Measurements from ENCODE around the gene OMD. TPM values are rescaled to one million over a fixed set of nuclear protein-coding genes. Genes with fewer than 3 reads are reported as not detected.

OMD gene
- total and polyA plus RNA-seq, 9 of the 15 experiments (the other 6 are each of a cell fraction or from before 2014, with no cell fraction given), result 0.21 TPM; not detected in 8

DNA sequence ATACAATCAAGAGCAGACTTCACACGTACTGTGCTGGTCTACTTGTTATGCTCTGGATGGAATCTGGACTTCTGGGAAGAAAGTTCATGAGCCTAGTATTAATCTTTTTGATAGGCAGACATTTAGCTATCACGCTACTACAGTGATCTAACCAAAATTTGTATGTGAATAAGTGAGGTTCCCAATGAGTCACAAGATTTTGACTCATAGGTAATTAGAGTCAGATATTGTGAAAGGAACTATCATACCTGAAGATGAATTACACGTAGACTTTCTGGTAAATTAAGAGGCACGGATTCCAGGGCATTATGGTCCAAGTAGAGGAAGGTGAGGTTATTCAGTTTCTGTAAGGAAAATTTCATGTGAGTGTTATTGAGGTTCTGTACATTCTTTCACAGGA, 38.3 kb downstream of the OMD start:
- intact Hi-C loops (cut with micrococcal nuclease) (no loop called here), in situ Hi-C loops (cut with MboI) (no loop called here)
- H3K9me3 ChIP-seq (replicated peaks; ENCODE audit: control insufficient read depth, insufficient read depth, low read depth, low read length), result no peaks in the 10 kb centered on the region
- TF ChIP-seq ARHGAP35 (IDR thresholded peaks at IDR 0.05; ENCODE audit: partially characterized antibody), result no peak
- no peak for TF ChIP-seq ZNF12 (CRISPR knock-in tag; IDR thresholded peaks at IDR 0.05)
- TF ChIP-seq, protein P1, sequence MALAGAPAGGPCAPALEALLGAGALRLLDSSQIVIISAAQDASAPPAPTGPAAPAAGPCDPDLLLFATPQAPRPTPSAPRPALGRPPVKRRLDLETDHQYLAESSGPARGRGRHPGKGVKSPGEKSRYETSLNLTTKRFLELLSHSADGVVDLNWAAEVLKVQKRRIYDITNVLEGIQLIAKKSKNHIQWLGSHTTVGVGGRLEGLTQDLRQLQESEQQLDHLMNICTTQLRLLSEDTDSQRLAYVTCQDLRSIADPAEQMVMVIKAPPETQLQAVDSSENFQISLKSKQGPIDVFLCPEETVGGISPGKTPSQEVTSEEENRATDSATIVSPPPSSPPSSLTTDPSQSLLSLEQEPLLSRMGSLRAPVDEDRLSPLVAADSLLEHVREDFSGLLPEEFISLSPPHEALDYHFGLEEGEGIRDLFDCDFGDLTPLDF (CRISPR knock-in tag; IDR thresholded peaks at IDR 0.05), result no peak
- TF ChIP-seq CXXC5 (CRISPR knock-in tag; IDR thresholded peaks at IDR 0.05), result no peak
- H3K9ac ChIP-seq (ENCODE audit: insufficient read depth in 1 of 2, low read depth in 2 of 2, low read length in 2 of 2), result no peak overlapping the region
- H3K4me2 ChIP-seq (ENCODE audit: insufficient read depth, low read length), result no peak overlapping the region
- no peak for DNase-seq (ENCODE audit: extremely low read depth in 1 of 4, low spot score in 3 of 4)
- ChIA-PET CTCF (ENCODE audit: low intra/inter-chr PET ratio) (no interaction called here), POLR2A (interaction anchor here (0.6 kb wide), 1 partner anchor 959 kb away, joined by 3 read pairs; no protein-coding TSS in a partner anchor)
- FAIRE-seq, result no peak
- no peaks in the 10 kb centered on the region for H3K9me1 ChIP-seq (ENCODE audit: control insufficient read depth, insufficient read depth, low read length)
- H3K36me3 ChIP-seq (ENCODE audit: control insufficient read depth, insufficient read depth, low read length), result no peaks in the 10 kb centered on the region
- no peak overlapping the region for H3K27ac ChIP-seq (ENCODE audit: extremely low read depth, low read depth, low read length)
- WGBS (ENCODE audit: insufficient coverage, low coverage, missing lambda C conversion rate), result 69% methylated on average over 4 of the region's 4 CpGs
- H3K4me3 ChIP-seq, result no peak overlapping the region
- no peak overlapping the region for H2AFZ ChIP-seq (ENCODE audit: low read depth, low read length)
- no peaks in the 10 kb centered on the region for H3K79me2 ChIP-seq (ENCODE audit: control insufficient read depth, insufficient read depth, low read length)
- no peaks in the 10 kb centered on the region for H4K20me1 ChIP-seq (replicated peaks; ENCODE audit: control insufficient read depth, insufficient read depth, low read length)
- H3K4me1 ChIP-seq (replicated peaks in 1 of 2; ENCODE audit: control insufficient read depth in 2 of 2, insufficient read depth in 2 of 2, low read length in 2 of 2), result no peaks in the 10 kb centered on the region
- H3K27me3 ChIP-seq (ENCODE audit: control insufficient read depth in 2 of 2, insufficient read depth in 2 of 2, low read length in 2 of 2), result no peaks in the 10 kb centered on the region
- BruUV-seq (replicated peaks), result no TSS peak
- ATAC-seq, result no peak

DNA sequence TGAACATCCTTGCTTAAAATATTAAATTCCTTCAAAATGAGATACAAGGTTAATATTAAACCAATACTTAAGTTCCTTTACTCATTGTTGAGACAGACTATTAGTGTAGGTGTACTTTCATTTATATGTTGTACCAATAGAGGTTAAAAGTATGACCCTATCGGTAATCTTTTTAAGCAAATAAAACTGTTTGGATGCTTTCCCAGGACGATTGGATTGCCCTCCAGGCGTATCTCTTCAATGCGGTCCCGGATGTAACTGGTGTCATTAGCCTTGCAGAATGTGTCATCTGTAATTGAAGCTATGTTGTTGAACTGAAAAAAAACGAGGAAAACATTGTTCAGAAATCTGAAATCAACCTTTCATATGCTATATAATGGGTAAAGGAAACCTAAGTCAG, 38.8 kb downstream of the OMD start:
- Histone ChIP-seq H3K4me2 (ENCODE audit: insufficient read depth, low read length) (no peak overlapping the region), H3K27ac (ENCODE audit: extremely low read depth, low read depth, low read length) (no peak overlapping the region), H3K4me1 (replicated peaks in 1 of 2; ENCODE audit: control insufficient read depth in 2 of 2, insufficient read depth in 2 of 2, low read length in 2 of 2) (no peaks in the 10 kb centered on the region), H3K9me1 (ENCODE audit: control insufficient read depth, insufficient read depth, low read length) (no peaks in the 10 kb centered on the region), H2AFZ (ENCODE audit: low read depth, low read length) (no peak overlapping the region), H3K36me3 (ENCODE audit: control insufficient read depth, insufficient read depth, low read length) (no peaks in the 10 kb centered on the region), H4K20me1 (replicated peaks; ENCODE audit: control insufficient read depth, insufficient read depth, low read length) (no peaks in the 10 kb centered on the region), H3K9me3 (replicated peaks; ENCODE audit: control insufficient read depth, insufficient read depth, low read depth, low read length) (no peaks in the 10 kb centered on the region), H3K9ac (ENCODE audit: insufficient read depth in 1 of 2, low read depth in 2 of 2, low read length in 2 of 2) (no peak overlapping the region), H3K79me2 (ENCODE audit: control insufficient read depth, insufficient read depth, low read length) (no peaks in the 10 kb centered on the region), H3K27me3 (ENCODE audit: control insufficient read depth in 2 of 2, insufficient read depth in 2 of 2, low read length in 2 of 2) (no peaks in the 10 kb centered on the region), H3K4me3 (no peak overlapping the region)
- 65% methylated on average over 6 of the region's 6 CpGs for WGBS (ENCODE audit: insufficient coverage, low coverage, missing lambda C conversion rate)
- no TSS peak for BruUV-seq (replicated peaks)
- DNase-seq (ENCODE audit: extremely low read depth in 1 of 4, low spot score in 3 of 4), result no peak
- ChIA-PET POLR2A (no interaction called here), CTCF (ENCODE audit: low intra/inter-chr PET ratio) (no interaction called here)
- intact Hi-C loops (cut with micrococcal nuclease) (no loop called here), in situ Hi-C loops (cut with MboI) (no loop called here)
- no peak for FAIRE-seq
- no peak for ATAC-seq
- TF ChIP-seq, protein P2, sequence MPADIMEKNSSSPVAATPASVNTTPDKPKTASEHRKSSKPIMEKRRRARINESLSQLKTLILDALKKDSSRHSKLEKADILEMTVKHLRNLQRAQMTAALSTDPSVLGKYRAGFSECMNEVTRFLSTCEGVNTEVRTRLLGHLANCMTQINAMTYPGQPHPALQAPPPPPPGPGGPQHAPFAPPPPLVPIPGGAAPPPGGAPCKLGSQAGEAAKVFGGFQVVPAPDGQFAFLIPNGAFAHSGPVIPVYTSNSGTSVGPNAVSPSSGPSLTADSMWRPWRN (IDR thresholded peaks at IDR 0.05; ENCODE audit: low read depth), result no peak
- TF ChIP-seq, protein P3, sequence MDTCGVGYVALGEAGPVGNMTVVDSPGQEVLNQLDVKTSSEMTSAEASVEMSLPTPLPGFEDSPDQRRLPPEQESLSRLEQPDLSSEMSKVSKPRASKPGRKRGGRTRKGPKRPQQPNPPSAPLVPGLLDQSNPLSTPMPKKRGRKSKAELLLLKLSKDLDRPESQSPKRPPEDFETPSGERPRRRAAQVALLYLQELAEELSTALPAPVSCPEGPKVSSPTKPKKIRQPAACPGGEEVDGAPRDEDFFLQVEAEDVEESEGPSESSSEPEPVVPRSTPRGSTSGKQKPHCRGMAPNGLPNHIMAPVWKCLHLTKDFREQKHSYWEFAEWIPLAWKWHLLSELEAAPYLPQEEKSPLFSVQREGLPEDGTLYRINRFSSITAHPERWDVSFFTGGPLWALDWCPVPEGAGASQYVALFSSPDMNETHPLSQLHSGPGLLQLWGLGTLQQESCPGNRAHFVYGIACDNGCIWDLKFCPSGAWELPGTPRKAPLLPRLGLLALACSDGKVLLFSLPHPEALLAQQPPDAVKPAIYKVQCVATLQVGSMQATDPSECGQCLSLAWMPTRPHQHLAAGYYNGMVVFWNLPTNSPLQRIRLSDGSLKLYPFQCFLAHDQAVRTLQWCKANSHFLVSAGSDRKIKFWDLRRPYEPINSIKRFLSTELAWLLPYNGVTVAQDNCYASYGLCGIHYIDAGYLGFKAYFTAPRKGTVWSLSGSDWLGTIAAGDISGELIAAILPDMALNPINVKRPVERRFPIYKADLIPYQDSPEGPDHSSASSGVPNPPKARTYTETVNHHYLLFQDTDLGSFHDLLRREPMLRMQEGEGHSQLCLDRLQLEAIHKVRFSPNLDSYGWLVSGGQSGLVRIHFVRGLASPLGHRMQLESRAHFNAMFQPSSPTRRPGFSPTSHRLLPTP (IDR thresholded peaks at IDR 0.05; ENCODE audit: borderline replicate concordance, extremely low read depth, insufficient read length), result no peak
- TF ChIP-seq DNMT1 (IDR thresholded peaks at IDR 0.05), result no peak
- no peak for TF ChIP-seq NCOA6 (IDR thresholded peaks at IDR 0.05)
- TF ChIP-seq, protein P4, sequence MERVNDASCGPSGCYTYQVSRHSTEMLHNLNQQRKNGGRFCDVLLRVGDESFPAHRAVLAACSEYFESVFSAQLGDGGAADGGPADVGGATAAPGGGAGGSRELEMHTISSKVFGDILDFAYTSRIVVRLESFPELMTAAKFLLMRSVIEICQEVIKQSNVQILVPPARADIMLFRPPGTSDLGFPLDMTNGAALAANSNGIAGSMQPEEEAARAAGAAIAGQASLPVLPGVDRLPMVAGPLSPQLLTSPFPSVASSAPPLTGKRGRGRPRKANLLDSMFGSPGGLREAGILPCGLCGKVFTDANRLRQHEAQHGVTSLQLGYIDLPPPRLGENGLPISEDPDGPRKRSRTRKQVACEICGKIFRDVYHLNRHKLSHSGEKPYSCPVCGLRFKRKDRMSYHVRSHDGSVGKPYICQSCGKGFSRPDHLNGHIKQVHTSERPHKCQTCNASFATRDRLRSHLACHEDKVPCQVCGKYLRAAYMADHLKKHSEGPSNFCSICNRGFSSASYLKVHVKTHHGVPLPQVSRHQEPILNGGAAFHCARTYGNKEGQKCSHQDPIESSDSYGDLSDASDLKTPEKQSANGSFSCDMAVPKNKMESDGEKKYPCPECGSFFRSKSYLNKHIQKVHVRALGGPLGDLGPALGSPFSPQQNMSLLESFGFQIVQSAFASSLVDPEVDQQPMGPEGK (CRISPR knock-in tag; IDR thresholded peaks at IDR 0.05; ENCODE audit: borderline replicate concordance), result no peak
- no peak for TF ChIP-seq TAF15 (IDR thresholded peaks at IDR 0.05; ENCODE audit: low read depth, low read length)
